BLaER1 treated with 17β-estradiol and CSF1 and Interleukin-3, amounts not matched to agents 10 nM and 100 nM (cell line): ENCODE measurements around the gene PLPP1.

ENCODE experiments used
- H3K27ac ChIP-seq, 11 experiments: shearing (Covaris generic); formaldehyde crosslinking; 2 replicates each; pipeline ENCODE4 v1.8.1; 2022
- H3K27me3 ChIP-seq, 11 experiments: shearing (Covaris generic); formaldehyde crosslinking; 2 replicates each; pipeline ENCODE4 v1.8.1; 2022
- H3K36me3 ChIP-seq, 11 experiments: shearing (Covaris generic); formaldehyde crosslinking; 2 replicates each; pipeline ENCODE4 v1.8.1; 2022
- H3K4me1 ChIP-seq, 10 experiments: shearing (Covaris generic); formaldehyde crosslinking; 2 replicates each; pipeline ENCODE4 v1.8.1; 2022
- H3K4me2 ChIP-seq, 11 experiments: shearing (Covaris generic); formaldehyde crosslinking; 2 replicates each; pipeline ENCODE4 v1.8.1; 2022
- H3K4me3 ChIP-seq, 10 experiments: shearing (Covaris generic); formaldehyde crosslinking; 2 replicates each; pipeline ENCODE4 v1.8.1; 2022
- H3K9ac ChIP-seq, 11 experiments: shearing (Covaris generic); formaldehyde crosslinking; 2 replicates each; pipeline ENCODE4 v1.8.1; 2022
- H3K9me3 ChIP-seq, 11 experiments: shearing (Covaris generic); formaldehyde crosslinking; replicated peaks in 1 of 11; 2 replicates each; pipeline ENCODE4 v1.8.1; 2022
- H4K20me1 ChIP-seq, 11 experiments: shearing (Covaris generic); formaldehyde crosslinking; 2 replicates each; pipeline ENCODE4 v1.8.1; 2022
- Cebpa-rat ChIP-seq, 11 experiments: shearing (Covaris generic); IDR thresholded peaks; 2 replicates each; pipeline ENCODE4 v1.8.1; 2022

The PLPP1 gene

GRCh38 chr5:55572020-55572419 lies 37.3 kb upstream of the PLPP1 start:
- no peak for TF ChIP-seq Cebpa-rat (IDR thresholded peaks at IDR 0.05)
- no peaks in the 10 kb centered on the region for H4K20me1 ChIP-seq
- H3K4me2 ChIP-seq: no peak overlapping the region
- H3K4me1 ChIP-seq: no peaks in the 10 kb centered on the region
- H3K36me3 ChIP-seq: no peaks in the 10 kb centered on the region
- H3K27me3 ChIP-seq: no peaks in the 10 kb centered on the region
- H3K27ac ChIP-seq: no peak overlapping the region
- H3K9ac ChIP-seq: no peak overlapping the region
- H3K9me3 ChIP-seq: no peaks in the 10 kb centered on the region
- H3K4me3 ChIP-seq: no peak overlapping the region

- H3K4me2 ChIP-seq: no peak overlapping the region
- no peaks in the 10 kb centered on the region for H4K20me1 ChIP-seq
- H3K36me3 ChIP-seq: no peaks in the 10 kb centered on the region
- no peak overlapping the region for H3K4me3 ChIP-seq
- H3K4me1 ChIP-seq: no peaks in the 10 kb centered on the region
- H3K27me3 ChIP-seq: no peaks in the 10 kb centered on the region
- H3K27ac ChIP-seq: no peak overlapping the region
- H3K9me3 ChIP-seq: no peaks in the 10 kb centered on the region
- TF ChIP-seq Cebpa-rat (IDR thresholded peaks at IDR 0.05): no peak
- H3K9ac ChIP-seq: no peak overlapping the region
Measured at GRCh38 chr5:55570570-55570969, 35.8 kb upstream of the PLPP1 start.

- Histone ChIP-seq H3K27me3 (no peaks in the 10 kb centered on the region), H3K4me2 (no peak overlapping the region), H4K20me1 (no peaks in the 10 kb centered on the region), H3K27ac (no peak overlapping the region), H3K9me3 (no peaks in the 10 kb centered on the region), H3K9ac (no peak overlapping the region), H3K36me3 (no peaks in the 10 kb centered on the region), H3K4me3 (no peak overlapping the region), H3K4me1 (peaks cover 0 to 4% (median under 1%) of the 10 kb centered on the region in 10 experiments; a peak in 8 of 20 replicates)
- TF ChIP-seq Cebpa-rat (IDR thresholded peaks at IDR 0.05): no peak
Measured at GRCh38 chr5:55570026-55570425, 35.3 kb upstream of the PLPP1 start.

GRCh38 chr5:55569513-55569865 lies 34.7 kb upstream of the PLPP1 start:
- H3K36me3 ChIP-seq: no peaks in the 10 kb centered on the region
- no peak overlapping the region for H3K4me3 ChIP-seq
- H3K27me3 ChIP-seq: no peaks in the 10 kb centered on the region
- no peak overlapping the region for H3K27ac ChIP-seq
- no peak for TF ChIP-seq Cebpa-rat (IDR thresholded peaks at IDR 0.05)
- H3K9ac ChIP-seq: no peak overlapping the region
- no peak overlapping the region for H3K4me2 ChIP-seq
- no peaks in the 10 kb centered on the region for H3K9me3 ChIP-seq
- H4K20me1 ChIP-seq: no peaks in the 10 kb centered on the region
- H3K4me1 ChIP-seq: peaks cover 0 to 10% (median 4%) of the 10 kb centered on the region in 10 experiments; a peak in 9 of 20 replicates

- no peak for TF ChIP-seq Cebpa-rat (IDR thresholded peaks at IDR 0.05)
- Histone ChIP-seq H3K4me3 (no peak overlapping the region), H3K9me3 (no peaks in the 10 kb centered on the region), H3K4me2 (no peak overlapping the region), H3K27ac (no peak overlapping the region), H3K9ac (no peak overlapping the region), H3K4me1 (peaks cover 0 to 12% (median 4%) of the 10 kb centered on the region in 10 experiments; a peak in 9 of 20 replicates), H3K27me3 (no peaks in the 10 kb centered on the region), H4K20me1 (no peaks in the 10 kb centered on the region), H3K36me3 (no peaks in the 10 kb centered on the region)
Measured at GRCh38 chr5:55568654-55569512, 34.1 kb upstream of the PLPP1 start.

GRCh38 chr5:55564721-55565120 lies 30.0 kb upstream of the PLPP1 start:
- Histone ChIP-seq H3K4me2 (peak overlapping the region in 3 of 11 experiments; percentile 13 to 36 (median 20); a peak in 6 of 22 replicates), H3K4me1 (peaks cover 0 to 12% (median 4%) of the 10 kb centered on the region in 10 experiments; a peak in 9 of 20 replicates), H3K27ac (no peak overlapping the region), H3K9ac (no peak overlapping the region), H3K4me3 (no peak overlapping the region), H3K36me3 (no peaks in the 10 kb centered on the region), H3K9me3 (no peaks in the 10 kb centered on the region), H3K27me3 (no peaks in the 10 kb centered on the region), H4K20me1 (no peaks in the 10 kb centered on the region)
- TF ChIP-seq Cebpa-rat (IDR thresholded peaks at IDR 0.05): no peak

GRCh38 chr5:55558484-55558883 lies 23.7 kb upstream of the PLPP1 start:
- no peaks in the 10 kb centered on the region for H3K4me1 ChIP-seq
- no peak overlapping the region for H3K4me2 ChIP-seq
- H3K9me3 ChIP-seq: peaks cover 0 to 4% (median 0%) of the 10 kb centered on the region in 11 experiments; a peak in 1 of 22 replicates
- H3K36me3 ChIP-seq: no peaks in the 10 kb centered on the region
- H4K20me1 ChIP-seq: no peaks in the 10 kb centered on the region
- no peak overlapping the region for H3K9ac ChIP-seq
- H3K4me3 ChIP-seq: no peak overlapping the region
- H3K27me3 ChIP-seq: no peaks in the 10 kb centered on the region
- no peak for TF ChIP-seq Cebpa-rat (IDR thresholded peaks at IDR 0.05)
- H3K27ac ChIP-seq: no peak overlapping the region

GRCh38 chr5:55557123-55557522 lies 22.4 kb upstream of the PLPP1 start:
- no peaks in the 10 kb centered on the region for H4K20me1 ChIP-seq
- H3K36me3 ChIP-seq: no peaks in the 10 kb centered on the region
- no peak overlapping the region for H3K9ac ChIP-seq
- no peak overlapping the region for H3K4me2 ChIP-seq
- no peaks in the 10 kb centered on the region for H3K27me3 ChIP-seq
- no peak overlapping the region for H3K4me3 ChIP-seq
- H3K27ac ChIP-seq: no peak overlapping the region
- no peaks in the 10 kb centered on the region for H3K4me1 ChIP-seq
- peaks cover 0 to 4% (median 0%) of the 10 kb centered on the region in 11 experiments; a peak in 1 of 22 replicates for H3K9me3 ChIP-seq
- no peak for TF ChIP-seq Cebpa-rat (IDR thresholded peaks at IDR 0.05)

- Histone ChIP-seq H3K9me3 (peaks cover 0 to 4% (median 0%) of the 10 kb centered on the region in 11 experiments; a peak in 1 of 22 replicates), H3K27me3 (no peaks in the 10 kb centered on the region), H3K9ac (no peak overlapping the region), H4K20me1 (no peaks in the 10 kb centered on the region), H3K36me3 (no peaks in the 10 kb centered on the region), H3K4me1 (peaks cover 0 to 12% (median 7%) of the 10 kb centered on the region in 10 experiments; a peak in 10 of 20 replicates), H3K27ac (no peak overlapping the region), H3K4me3 (no peak overlapping the region), H3K4me2 (no peak overlapping the region)
- no peak for TF ChIP-seq Cebpa-rat (IDR thresholded peaks at IDR 0.05)
Measured at GRCh38 chr5:55554585-55555202, 19.9 kb upstream of the PLPP1 start.
